Measurements from ENCODE around the gene MAP2. TPM values are rescaled to one million over a fixed set of nuclear protein-coding genes. Genes with fewer than 3 reads are reported as not detected.

The MAP2 gene
- total and polyA plus RNA-seq, 11 donors = 3.2 to 19.3 (median 8.9) TPM

DNA sequence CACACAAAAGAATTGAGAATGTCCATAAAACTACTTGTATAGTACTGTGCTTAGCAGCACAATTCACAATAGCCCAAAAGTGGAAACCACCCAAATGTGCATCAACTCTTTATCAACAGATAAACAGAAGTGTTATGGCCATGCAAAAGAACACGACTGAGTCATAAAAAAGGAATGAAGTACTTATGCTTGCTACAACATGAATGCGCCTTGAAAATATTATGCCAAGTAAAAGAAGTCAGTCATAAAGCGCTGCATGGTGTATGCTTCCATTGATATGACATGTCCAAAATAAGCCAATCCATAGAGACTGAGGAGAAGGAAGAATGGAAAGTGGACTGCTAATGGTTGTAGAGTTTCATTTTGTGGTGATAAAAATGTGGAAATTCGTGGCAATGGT lies 12.1 kb upstream of the MAP2 start:
- no peak overlapping the region for H3K27ac ChIP-seq
- WGBS, 4 donors = 73 to 78% (median 75%) methylated on average over 4 of the region's 4 CpGs
- DNase-seq (no peak), ATAC-seq (no peak)
- intact Hi-C loops (cut with DNase I) = loop anchor here in 1 of 10 donors (2.0 kb wide), 1 partner anchor 71 kb away; no protein-coding TSS in a partner anchor
- TF ChIP-seq POLR2A (IDR thresholded peaks at IDR 0.05) = no peak
- TF ChIP-seq, protein P1, sequence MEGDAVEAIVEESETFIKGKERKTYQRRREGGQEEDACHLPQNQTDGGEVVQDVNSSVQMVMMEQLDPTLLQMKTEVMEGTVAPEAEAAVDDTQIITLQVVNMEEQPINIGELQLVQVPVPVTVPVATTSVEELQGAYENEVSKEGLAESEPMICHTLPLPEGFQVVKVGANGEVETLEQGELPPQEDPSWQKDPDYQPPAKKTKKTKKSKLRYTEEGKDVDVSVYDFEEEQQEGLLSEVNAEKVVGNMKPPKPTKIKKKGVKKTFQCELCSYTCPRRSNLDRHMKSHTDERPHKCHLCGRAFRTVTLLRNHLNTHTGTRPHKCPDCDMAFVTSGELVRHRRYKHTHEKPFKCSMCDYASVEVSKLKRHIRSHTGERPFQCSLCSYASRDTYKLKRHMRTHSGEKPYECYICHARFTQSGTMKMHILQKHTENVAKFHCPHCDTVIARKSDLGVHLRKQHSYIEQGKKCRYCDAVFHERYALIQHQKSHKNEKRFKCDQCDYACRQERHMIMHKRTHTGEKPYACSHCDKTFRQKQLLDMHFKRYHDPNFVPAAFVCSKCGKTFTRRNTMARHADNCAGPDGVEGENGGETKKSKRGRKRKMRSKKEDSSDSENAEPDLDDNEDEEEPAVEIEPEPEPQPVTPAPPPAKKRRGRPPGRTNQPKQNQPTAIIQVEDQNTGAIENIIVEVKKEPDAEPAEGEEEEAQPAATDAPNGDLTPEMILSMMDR (IDR thresholded peaks at IDR 0.05) = no peak
- H3K36me3 ChIP-seq = no peaks in the 10 kb centered on the region
- H3K9me3 ChIP-seq = peaks cover 0 to 28% (median 5%) of the 10 kb centered on the region in 12 donors
- no peak overlapping the region for H3K4me3 ChIP-seq
- H3K4me1 ChIP-seq = no peaks in the 10 kb centered on the region
- no peaks in the 10 kb centered on the region for H3K27me3 ChIP-seq

DNA sequence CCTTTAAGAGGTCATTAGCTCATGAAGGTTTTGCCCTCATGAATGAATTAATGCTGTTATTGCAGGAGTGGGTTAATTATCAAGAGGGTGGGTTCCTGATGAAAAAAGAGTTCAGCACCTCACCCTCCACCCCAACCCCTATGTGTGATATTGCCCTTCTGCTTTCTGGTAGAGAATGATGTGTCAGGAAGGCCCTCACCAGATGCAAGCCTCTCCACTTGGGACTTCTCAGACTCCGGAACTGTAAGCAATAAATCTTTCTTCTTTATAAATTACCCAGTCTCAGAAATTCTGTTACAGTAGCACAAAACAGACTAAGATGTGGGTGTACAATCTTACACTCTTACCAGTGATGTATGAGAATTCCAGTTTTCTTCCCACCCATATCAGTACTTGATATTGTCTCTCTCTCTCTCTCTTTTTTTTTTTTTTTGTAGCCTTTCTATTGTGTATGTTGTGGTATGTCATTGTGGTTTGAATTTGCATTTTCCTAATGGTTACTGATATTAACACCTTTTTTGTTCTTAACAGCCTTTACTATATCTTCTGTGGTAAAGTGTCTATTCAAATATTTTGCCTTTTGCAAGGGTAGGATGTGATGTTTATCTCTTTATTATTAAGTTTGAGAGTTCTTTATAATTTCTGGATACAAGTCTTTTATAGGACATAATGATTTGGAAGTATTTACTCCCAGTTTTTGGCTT lies 10.4 kb upstream of the MAP2 start:
- DNase-seq (no peak), ATAC-seq (no peak)
- intact Hi-C loops (cut with DNase I) = loop anchor here in 1 of 10 donors (2.0 kb wide), 1 partner anchor 73 kb away; no protein-coding TSS in a partner anchor
- Histone ChIP-seq H3K9me3 (peaks cover 0 to 28% (median 5%) of the 10 kb centered on the region in 12 donors), H3K4me1 (no peaks in the 10 kb centered on the region), H3K36me3 (no peaks in the 10 kb centered on the region), H3K4me3 (no peak overlapping the region), H3K27me3 (no peaks in the 10 kb centered on the region), H3K27ac (no peak overlapping the region)
- WGBS, 4 donors = 80 to 88% (median 85%) methylated on average over 1 of the region's 1 CpG
- no peak for TF ChIP-seq POLR2A (IDR thresholded peaks at IDR 0.05)
- TF ChIP-seq, protein P1 (IDR thresholded peaks at IDR 0.05) = no peak

DNA sequence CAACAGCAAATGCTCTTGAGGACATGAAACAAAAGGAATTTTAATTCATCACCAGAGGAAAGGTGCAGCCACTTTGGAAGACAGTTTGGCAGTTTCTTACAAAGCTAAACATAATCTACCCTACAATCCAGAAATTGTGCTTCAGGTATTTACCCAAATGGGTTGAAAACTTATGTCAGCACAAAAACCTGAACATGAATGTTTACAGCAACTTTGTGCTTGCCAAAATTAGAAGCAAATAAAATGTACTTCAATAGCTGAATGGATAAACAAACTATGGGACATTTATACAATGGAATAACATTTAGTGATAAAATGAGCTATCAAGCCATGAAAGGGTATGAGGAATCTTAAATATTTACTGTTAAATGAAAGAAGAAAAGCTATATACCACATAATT lies 6.9 kb upstream of the MAP2 start:
- no peaks in the 10 kb centered on the region for H3K36me3 ChIP-seq
- no peak overlapping the region for H3K27ac ChIP-seq
- intact Hi-C loops (cut with DNase I) = no loop called here
- TF ChIP-seq, protein P1 (IDR thresholded peaks at IDR 0.05) = no peak
- no peak for TF ChIP-seq POLR2A (IDR thresholded peaks at IDR 0.05)
- H3K4me1 ChIP-seq = no peaks in the 10 kb centered on the region
- DNase-seq = no peak
- no peak for ATAC-seq
- peaks cover 0 to 21% (median 5%) of the 10 kb centered on the region in 12 donors for H3K9me3 ChIP-seq
- no peak overlapping the region for H3K4me3 ChIP-seq
- H3K27me3 ChIP-seq = no peaks in the 10 kb centered on the region

DNA sequence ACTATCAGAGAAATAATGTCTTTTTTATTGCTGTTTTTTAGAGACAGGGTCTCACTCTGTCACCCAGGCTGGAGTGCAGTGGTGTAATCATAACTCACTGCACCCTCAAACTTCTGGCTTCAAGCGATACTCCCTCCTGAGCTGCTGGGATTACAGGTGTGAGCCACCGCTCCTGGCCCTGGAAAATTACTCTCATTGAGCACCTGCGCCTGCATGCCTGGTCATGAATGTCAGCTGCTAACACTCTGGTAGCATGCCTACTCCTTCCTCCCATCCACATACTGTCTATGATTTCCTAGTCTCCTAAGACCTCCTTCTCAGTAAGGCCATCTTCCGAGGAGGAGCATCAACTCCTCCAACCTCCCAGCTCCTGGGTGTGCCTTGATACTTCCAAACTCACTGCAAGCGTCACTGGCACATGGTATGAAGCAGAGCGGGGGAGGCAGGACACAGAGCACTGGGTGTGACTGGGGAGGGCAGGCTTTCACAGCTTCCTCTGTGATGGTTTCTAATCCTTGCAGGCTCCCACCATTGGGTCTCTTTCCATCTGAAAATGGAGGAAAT lies 1.6 kb upstream of the MAP2 start:
- Histone ChIP-seq H3K27ac (no peak overlapping the region), H3K9me3 (no peaks in the 10 kb centered on the region), H3K4me1 (peaks cover 0 to 27% (median 13%) of the 10 kb centered on the region in 12 donors), H3K36me3 (no peaks in the 10 kb centered on the region), H3K27me3 (peaks cover 0 to 4% (median 0%) of the 10 kb centered on the region in 9 donors), H3K4me3 (no peak overlapping the region)
- ATAC-seq (no peak), DNase-seq (no peak)
- TF ChIP-seq POLR2A (IDR thresholded peaks at IDR 0.05) = no peak
- TF ChIP-seq, protein P1 (IDR thresholded peaks at IDR 0.05) = no peak
- intact Hi-C loops (cut with DNase I) = loop anchor here in 7 of 10 donors (2.0 to 10.0 kb wide), 8 partner anchors 73 to 1017 kb away; partner anchors contain the start of gene PTH2R (in 1 of the 7)
- WGBS, 4 donors = 78 to 88% (median 86%) methylated on average over 6 of the region's 6 CpGs

Data from heart left ventricle (tissue), 16 donors.